ENCODE measurements around the gene CIRBP. TPM values are rescaled to one million over a fixed set of nuclear protein-coding genes. Genes with fewer than 3 reads are reported as not detected.

CIRBP gene
- polyA plus RNA-seq, 1 of the 3 experiments (the other 2 are of a cell fraction) = 762 TPM

- no peak for TF ChIP-seq RAD21 (IDR thresholded peaks at IDR 0.05; ENCODE audit: low read length)
- TF ChIP-seq EZH2phosphoT487 (IDR thresholded peaks at IDR 0.05; ENCODE audit: borderline replicate concordance, low read depth) = no peak
- no peak for TF ChIP-seq ELF1 (IDR thresholded peaks at IDR 0.05)
- TF ChIP-seq SMC3 (IDR thresholded peaks at IDR 0.05; ENCODE audit: low read depth, low read length) = no peak
- no peak for TF ChIP-seq GATA2 (CRISPR knock-in tag; IDR thresholded peaks at IDR 0.05)
Measured at GRCh38 chr19:1278074-1278473, 8.9 kb downstream of the CIRBP start (continued).

- H3K79me2 ChIP-seq (ENCODE audit: insufficient read depth) = peaks cover 25% of the 10 kb centered on the region
- H3K36me3 ChIP-seq (replicated peaks in 1 of 2; ENCODE audit: control insufficient read depth in 1 of 2, insufficient read depth in 2 of 2, low read length in 1 of 2) = peaks cover 16 to 28% of the 10 kb centered on the region in 2 experiments
- H4K20me1 ChIP-seq (ENCODE audit: insufficient read depth) = peaks cover 15% of the 10 kb centered on the region
- ChIA-PET POLR2A (interaction anchor here (1.2 to 1.5 kb wide), 3 partner anchors 9 to 35 kb away, joined by 3 to 7 read pairs (median 5); no protein-coding TSS in a partner anchor), CTCF (interaction anchor here (0.6 to 3.5 kb wide), 36 partner anchors 9 to 248 kb away, joined by 3 to 26 read pairs (median 4); partner anchors contain the start of genes ATP5F1D, CIRBP and NDUFS7)
- no peak overlapping the region for H2AFZ ChIP-seq (ENCODE audit: low read depth)
- TF ChIP-seq EP300 (IDR thresholded peaks at IDR 0.05; ENCODE audit: borderline replicate concordance in 1 of 2, low read depth in 1 of 2, low read length in 1 of 2) = no peak
- TF ChIP-seq GATA2 (CRISPR knock-in tag; IDR thresholded peaks at IDR 0.05) = no peak
- no peak for TF ChIP-seq NFIC (IDR thresholded peaks at IDR 0.05; ENCODE audit: borderline replicate concordance)
- TF ChIP-seq TCF12 (IDR thresholded peaks at IDR 0.05) = no peak
- TF ChIP-seq POLR2AphosphoS5 (IDR thresholded peaks at IDR 0.05; ENCODE audit: low read depth, low read length) = no peak
- no peak for TF ChIP-seq MAX (IDR thresholded peaks at IDR 0.05; ENCODE audit: low read depth)
- no peak for TF ChIP-seq YY1 (IDR thresholded peaks at IDR 0.05; ENCODE audit: low read depth)
- TF ChIP-seq, protein P1, sequence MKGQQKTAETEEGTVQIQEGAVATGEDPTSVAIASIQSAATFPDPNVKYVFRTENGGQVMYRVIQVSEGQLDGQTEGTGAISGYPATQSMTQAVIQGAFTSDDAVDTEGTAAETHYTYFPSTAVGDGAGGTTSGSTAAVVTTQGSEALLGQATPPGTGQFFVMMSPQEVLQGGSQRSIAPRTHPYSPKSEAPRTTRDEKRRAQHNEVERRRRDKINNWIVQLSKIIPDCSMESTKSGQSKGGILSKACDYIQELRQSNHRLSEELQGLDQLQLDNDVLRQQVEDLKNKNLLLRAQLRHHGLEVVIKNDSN (IDR thresholded peaks at IDR 0.05; ENCODE audit: borderline replicate concordance, low read depth) = no peak
- no peak for TF ChIP-seq FOSL2 (IDR thresholded peaks at IDR 0.05; ENCODE audit: borderline replicate concordance, low read depth)
- TF ChIP-seq CHD2 (IDR thresholded peaks at IDR 0.05; ENCODE audit: low read length, partially characterized antibody) = no peak
- no peak for TF ChIP-seq TEAD4 (IDR thresholded peaks at IDR 0.05; ENCODE audit: borderline replicate concordance, insufficient read depth)
- no peak for TF ChIP-seq ELF1 (IDR thresholded peaks at IDR 0.05)
- TF ChIP-seq EZH2phosphoT487 (IDR thresholded peaks at IDR 0.05; ENCODE audit: borderline replicate concordance, low read depth) = no peak
- TF ChIP-seq TAF1 (IDR thresholded peaks at IDR 0.05; ENCODE audit: borderline replicate concordance, low read depth, low read length) = no peak
- TF ChIP-seq RCOR1 (IDR thresholded peaks at IDR 0.05; ENCODE audit: low read length) = no peak
- no peak for TF ChIP-seq SMC3 (IDR thresholded peaks at IDR 0.05; ENCODE audit: low read depth, low read length)
- H3K4me1 ChIP-seq (ENCODE audit: control insufficient read depth in 1 of 2, insufficient read depth in 2 of 2, low read depth in 1 of 2, low read length in 1 of 2) = peaks cover 5 to 20% of the 10 kb centered on the region in 2 experiments; a peak in 1 of 4 replicates
- no peak for DNase-seq
- no peaks in the 10 kb centered on the region for H3K27me3 ChIP-seq (ENCODE audit: insufficient read depth)
- no peak overlapping the region for H3K4me2 ChIP-seq
- H3K27ac ChIP-seq (ENCODE audit: low read depth in 2 of 2, low read length in 1 of 2) = no peak overlapping the region
- H3K9ac ChIP-seq = no peak overlapping the region
- H3K9me3 ChIP-seq = no peaks in the 10 kb centered on the region
- WGBS (ENCODE audit: low lambda C conversion rate) = 72% methylated on average over 7 of the region's 25 CpGs
- peaks cover 26% of the 10 kb centered on the region for H3F3A ChIP-seq (replicated peaks; ENCODE audit: insufficient read depth)
- H3K9me2 ChIP-seq = no peaks in the 10 kb centered on the region
- no peak overlapping the region for H3K4me3 ChIP-seq (ENCODE audit: low read depth in 2 of 2, low read length in 1 of 2)
Measured at GRCh38 chr19:1278713-1279660, 9.9 kb downstream of the CIRBP start.
